Measurements from ENCODE around the gene LAMTOR5. TPM values are rescaled to one million over a fixed set of nuclear protein-coding genes. Genes with fewer than 3 reads are reported as not detected.

Gene LAMTOR5
- total RNA-seq, 1 experiment from 2014 or later, result 68.1 TPM

Other genes starting within 250 kb of the LAMTOR5 start
- gene KCNC4, start 197.4 kb downstream of the LAMTOR5 start, total RNA-seq (2014; rRNA removed; shearing (Covaris generic)), result 4.8 and 5.9 TPM in 2 replicates
- 27.7 and 36.3 TPM in 2 replicates for gene RBM15, start 68.3 kb downstream of the LAMTOR5 start, total RNA-seq (2014; rRNA removed; shearing (Covaris generic))
- gene SLC16A4, start 16.7 kb downstream of the LAMTOR5 start, total RNA-seq (2014; rRNA removed; shearing (Covaris generic)), result 0.85 and 2.3 TPM in 2 replicates
- gene PROK1, start 43.5 kb upstream of the LAMTOR5 start, total RNA-seq (2014; rRNA removed; shearing (Covaris generic)), result not detected in 2 replicates
- not detected in 2 replicates for gene KCNA10, start 111.5 kb upstream of the LAMTOR5 start, total RNA-seq (2014; rRNA removed; shearing (Covaris generic))
- not detected in 2 replicates for gene KCNA2, start 198.7 kb upstream of the LAMTOR5 start, total RNA-seq (2014; rRNA removed; shearing (Covaris generic))

All from G401 (cell line).